ENCODE results near the gene DPYSL5.

- TF ChIP-seq TBP (IDR thresholded peaks at IDR 0.05; ENCODE audit: low read depth, low read length) (no peak), RAD21 (IDR thresholded peaks at IDR 0.05 in 1 of 2, conservative IDR thresholded peaks at IDR 0.05 in 1 of 2; ENCODE audit: low read depth in 2 of 2, low read length in 2 of 2) (no peak)
These were observed 76.8 kb downstream of the DPYSL5 start for GRCh38 chr2:26924731-26925099.
